Neural cell (in vitro differentiated cells): ENCODE results near the gene PCDHA7. TPM values are rescaled to one million over a fixed set of nuclear protein-coding genes. Genes with fewer than 3 reads are reported as not detected.
A peak's percentile ranks its signal among the peaks of the same experiment; 100 is the strongest.

Source experiments
- H2AFZ ChIP-seq: fragments of 200-600, 300-800 bp; sonication (generic), shearing (Covaris generic); 2 replicates; pipeline ENCODE4 v1.6.0; 2014; ENCODE audit warnings: low read depth, mild to moderate bottlenecking, antibody characterized with exemption, low read length, moderate library complexity
- H3F3A ChIP-seq: fragments of 200-600 bp; shearing (Covaris generic); 2 replicates; pipeline ENCODE4 v1.6.1; 2016; ENCODE audit warnings: mild to moderate bottlenecking, moderate library complexity, mixed read lengths, antibody characterized with exemption, low read length; ENCODE audit not compliant: insufficient read depth, poor library complexity, severe bottlenecking
- H3K27ac ChIP-seq: fragments of 200-600, 300-800 bp; sonication (generic), shearing (Covaris generic); 2 replicates; pipeline ENCODE4 v1.5.1; 2014; ENCODE audit warnings: mild to moderate bottlenecking, low read length, moderate library complexity
- H3K27me3 ChIP-seq: fragments of 300-800, 200-600 bp; sonication (generic), shearing (Covaris generic); 2 replicates; pipeline ENCODE4 v1.6.0; 2014; ENCODE audit warnings: mild to moderate bottlenecking, low read depth, low read length, moderate library complexity; ENCODE audit not compliant: insufficient read depth
- H3K36me3 ChIP-seq: fragments of 300-800, 200-600 bp; sonication (generic), shearing (Covaris generic); 2 replicates; pipeline ENCODE4 v1.5.1; 2014; ENCODE audit warnings: mild to moderate bottlenecking, antibody characterized with exemption, low read length, moderate library complexity; ENCODE audit not compliant: insufficient read depth
- H3K4me2 ChIP-seq: fragments of 300-800, 200-600 bp; sonication (generic), shearing (Covaris generic); 2 replicates; pipeline ENCODE4 v1.6.0; 2014; ENCODE audit warnings: mild to moderate bottlenecking, low read length
- H3K4me3 ChIP-seq: fragments of 300-800, 200-600 bp; sonication (generic), shearing (Covaris generic); 2 replicates; pipeline ENCODE4 v1.5.1; 2014; ENCODE audit warnings: mild to moderate bottlenecking, low read length, moderate library complexity
- H3K79me2 ChIP-seq: fragments of 200-600 bp; shearing (Covaris generic); replicated peaks from 2 replicates; pipeline ENCODE4 v1.6.0; 2014; ENCODE audit warnings: mild to moderate bottlenecking, low read length, moderate library complexity; ENCODE audit not compliant: insufficient read depth
- H3K9ac ChIP-seq: fragments of 300-800, 200-600 bp; sonication (generic), shearing (Covaris generic); 2 replicates; pipeline ENCODE4 v1.6.1; 2016; ENCODE audit warnings: mild to moderate bottlenecking, low read length, mixed read lengths
- H3K9me2 ChIP-seq: fragments of 200-600 bp; shearing (Covaris generic); 2 replicates; pipeline ENCODE4 v1.6.1; 2016; ENCODE audit warnings: mild to moderate bottlenecking, low read length, mixed read lengths; ENCODE audit not compliant: insufficient read depth
- H3K9me3 ChIP-seq: fragments of 200-600, 300-800 bp; sonication (generic), shearing (Covaris generic); 2 replicates; pipeline ENCODE4 v1.6.1; 2016; ENCODE audit warnings: mild to moderate bottlenecking, mixed run types, low read length, moderate library complexity, mixed read lengths
- H4K20me1 ChIP-seq: fragments of 200-600 bp; shearing (Covaris generic); 2 replicates; pipeline ENCODE4 v1.6.1; 2016; ENCODE audit warnings: mild to moderate bottlenecking, mixed run types; ENCODE audit not compliant: insufficient read depth
- CTCF ChIP-seq: fragments of 450-650 bp; IDR thresholded peaks from 2 replicates; pipeline ENCODE4 v1.5.1; 2014; ENCODE audit warnings: antibody characterized with exemption, mild to moderate bottlenecking, moderate library complexity; ENCODE audit not compliant: poor library complexity, severe bottlenecking
- EP300 ChIP-seq: fragments of 450-650 bp; conservative IDR thresholded peaks from 2 replicates; pipeline ENCODE4 v1.6.1; 2014; ENCODE audit warnings: antibody characterized with exemption, mild to moderate bottlenecking, moderate library complexity; ENCODE audit not compliant: poor library complexity, severe bottlenecking
- EZH2 ChIP-seq: fragments of 200-600, 300-800 bp; shearing (Covaris generic), sonication (generic); IDR thresholded peaks from 2 replicates; pipeline ENCODE4 v1.6.1; 2014; ENCODE audit warnings: antibody characterized with exemption, low read length, borderline replicate concordance, mild to moderate bottlenecking; ENCODE audit not compliant: insufficient read depth, poor library complexity, severe bottlenecking
- MXI1 ChIP-seq: fragments of 450-650 bp; conservative IDR thresholded peaks from 2 replicates; pipeline ENCODE4 v1.6.1; 2014; ENCODE audit warnings: antibody characterized with exemption, mild to moderate bottlenecking; ENCODE audit not compliant: poor library complexity, severe bottlenecking
- POLR2AphosphoS5 ChIP-seq: IDR thresholded peaks from 2 replicates; pipeline ENCODE4 v1.6.1; 2012
- RAD21 ChIP-seq: fragments of 450-650 bp; conservative IDR thresholded peaks from 2 replicates; pipeline ENCODE4 v1.6.1; 2014; ENCODE audit warnings: antibody characterized with exemption, mild to moderate bottlenecking, moderate library complexity
- REST ChIP-seq: IDR thresholded peaks from 2 replicates; pipeline ENCODE4 v1.6.1; 2012; ENCODE audit warnings: borderline replicate concordance
- SMC3 ChIP-seq: fragments of 450-650 bp; conservative IDR thresholded peaks from 2 replicates; pipeline ENCODE4 v1.6.1; 2014; ENCODE audit warnings: antibody characterized with exemption, mild to moderate bottlenecking, moderate library complexity; ENCODE audit not compliant: poor library complexity
- TAF1 ChIP-seq: IDR thresholded peaks from 2 replicates; pipeline ENCODE4 v1.6.1; 2012; ENCODE audit warnings: low read depth
- polyA plus RNA-seq: library from polyadenylated mRNA; depleted of rRNA; stranded (reverse); fragments of >200 nt; gene quantifications from 2 replicates; pipeline ENCODE4 v1.2.3, GENCODE V29; 2014

The PCDHA7 gene
- polyA plus RNA-seq, 1 donor from 2014 or later: 2.9 TPM

GRCh38 chr5:140869555-140869886 is 35.5 kb downstream of the PCDHA7 start:
- Histone ChIP-seq H3K4me2 (no peak overlapping the region), H3K27me3 (no peaks in the 10 kb centered on the region), H3K79me2 (peaks cover 67% of the 10 kb centered on the region), H3K36me3 (peaks cover 60% of the 10 kb centered on the region), H3K27ac (no peak overlapping the region), H3K9ac (no peak overlapping the region), H2AFZ (no peak overlapping the region), H3K9me2 (no peaks in the 10 kb centered on the region), H3K4me3 (peak overlapping the region; percentile 67), H3F3A (no peaks in the 10 kb centered on the region), H3K9me3 (peaks cover 37% of the 10 kb centered on the region), H4K20me1 (no peaks in the 10 kb centered on the region)
- TF ChIP-seq TAF1 (no peak), CTCF (peak; percentile 36)

GRCh38 chr5:140870221-140871201 is 36.4 kb downstream of the PCDHA7 start:
- Histone ChIP-seq H3K27me3 (no peaks in the 10 kb centered on the region), H3K9me3 (peaks cover 37% of the 10 kb centered on the region), H3K27ac (no peak overlapping the region), H3K79me2 (peaks cover 69% of the 10 kb centered on the region), H3K36me3 (peaks cover 53% of the 10 kb centered on the region), H4K20me1 (no peaks in the 10 kb centered on the region), H3F3A (no peaks in the 10 kb centered on the region), H2AFZ (no peak overlapping the region), H3K9me2 (no peaks in the 10 kb centered on the region), H3K4me2 (no peak overlapping the region), H3K4me3 (peak overlapping the region; percentile 67), H3K9ac (no peak overlapping the region)
- TF ChIP-seq CTCF: no peak
- TF ChIP-seq RAD21: no peak
- TF ChIP-seq TAF1: no peak
- TF ChIP-seq POLR2AphosphoS5: no peak
- TF ChIP-seq MXI1: no peak
- no peak for TF ChIP-seq EZH2
- no peak for TF ChIP-seq EP300
- TF ChIP-seq REST: no peak
- TF ChIP-seq SMC3: no peak
